MM.1S (cell line): ENCODE measurements around the gene EPB42.

Source experiments
- DNase-seq: peaks from one replicate; pipeline ENCODE4 v3.0.0-alpha.2; 2015
- H2AFZ ChIP-seq: fragments of 300-600 bp; sonication (generic); 2 replicates; pipeline ENCODE4 v1.6.0; 2016; ENCODE audit warnings: antibody characterized with exemption, low read length
- H3F3A ChIP-seq: fragments of 300-600 bp; sonication (generic); 2 replicates; pipeline ENCODE4 v1.6.1; 2016; ENCODE audit warnings: mild to moderate bottlenecking, antibody characterized with exemption, low read length, moderate library complexity, mixed read lengths; ENCODE audit not compliant: insufficient read depth
- H3K27ac ChIP-seq: fragments of 300-600 bp; sonication (generic); 2 replicates; pipeline ENCODE4 v1.5.1; 2016; ENCODE audit warnings: mild to moderate bottlenecking, low read length
- H3K27me3 ChIP-seq: fragments of 300-600 bp; sonication (generic); replicated peaks from 2 replicates; pipeline ENCODE4 v1.6.0; 2016; ENCODE audit warnings: low read length; ENCODE audit not compliant: insufficient read depth
- H3K36me3 ChIP-seq: fragments of 300-600 bp; sonication (generic); replicated peaks from 2 replicates; pipeline ENCODE4 v1.6.1; 2016; ENCODE audit warnings: mild to moderate bottlenecking, low read length, mixed read lengths; ENCODE audit not compliant: insufficient read depth
- H3K4me1 ChIP-seq: fragments of 300-600 bp; sonication (generic); 2 replicates; pipeline ENCODE4 v1.6.1; 2016; ENCODE audit warnings: low read length, mixed read lengths
- H3K4me2 ChIP-seq: fragments of 300-600 bp; sonication (generic); 2 replicates; pipeline ENCODE4 v1.6.0; 2016; ENCODE audit warnings: low read depth, low read length
- H3K4me3 ChIP-seq: fragments of 300-600 bp; sonication (generic); 2 replicates; pipeline ENCODE4 v1.5.1; 2016; ENCODE audit warnings: low read length, mixed read lengths
- H3K79me2 ChIP-seq: fragments of 300-600 bp; sonication (generic); 2 replicates; pipeline ENCODE4 v1.6.1; 2016; ENCODE audit warnings: mixed run types, low read length, mixed read lengths
- H3K9ac ChIP-seq: fragments of 300-600 bp; sonication (generic); 2 replicates; pipeline ENCODE4 v1.6.1; 2016; ENCODE audit warnings: low read length, mixed read lengths
- H3K9me2 ChIP-seq: fragments of 300-600 bp; sonication (generic); replicated peaks from 2 replicates; pipeline ENCODE4 v1.6.1; 2016; ENCODE audit warnings: mild to moderate bottlenecking, low read length, mixed read lengths; ENCODE audit not compliant: insufficient read depth
- H3K9me3 ChIP-seq: fragments of 300-600 bp; sonication (generic); replicated peaks from 2 replicates; pipeline ENCODE4 v1.6.1; 2016; ENCODE audit warnings: mild to moderate bottlenecking, low read length, mixed read lengths; ENCODE audit not compliant: insufficient read depth
- H4K20me1 ChIP-seq: fragments of 300-600 bp; sonication (generic); 2 replicates; pipeline ENCODE4 v1.6.1; 2016; ENCODE audit warnings: mild to moderate bottlenecking, low read length, moderate library complexity, mixed read lengths; ENCODE audit not compliant: insufficient read depth
- CTCF ChIP-seq: fragments of 300-600 bp; sonication (generic); IDR thresholded peaks from 2 replicates; pipeline ENCODE4 v1.5.1; 2016; ENCODE audit warnings: antibody characterized with exemption, low read length, mixed read lengths
- EZH2 ChIP-seq: fragments of 300-600 bp; sonication (generic); optimal IDR thresholded peaks from 2 replicates; pipeline ENCODE3; 2017; ENCODE audit warnings: low read depth, mild to moderate bottlenecking, antibody characterized with exemption, low read length, mixed read lengths
- EZH2phosphoT487 ChIP-seq: fragments of 300-600 bp; sonication (generic); IDR thresholded peaks from 2 replicates; pipeline ENCODE4 v1.6.1; 2018; ENCODE audit warnings: antibody characterized with exemption, low read length

EPB42 gene

GRCh38 chr15:43210807-43211206 lies 10.0 kb downstream of the EPB42 start:
- Histone ChIP-seq H3F3A (no peaks in the 10 kb centered on the region), H3K4me1 (no peaks in the 10 kb centered on the region), H3K36me3 (no peaks in the 10 kb centered on the region), H3K27me3 (no peaks in the 10 kb centered on the region), H3K27ac (no peak overlapping the region), H2AFZ (no peak overlapping the region), H4K20me1 (no peaks in the 10 kb centered on the region), H3K9me3 (no peaks in the 10 kb centered on the region), H3K4me3 (no peak overlapping the region), H3K9ac (no peak overlapping the region), H3K79me2 (no peaks in the 10 kb centered on the region), H3K9me2 (no peaks in the 10 kb centered on the region), H3K4me2 (no peak overlapping the region)
- no peak for TF ChIP-seq EZH2
- no peak for TF ChIP-seq EZH2phosphoT487
- TF ChIP-seq CTCF, result no peak
- no peak for DNase-seq

- H3K27ac ChIP-seq, result no peak overlapping the region
- TF ChIP-seq CTCF, result no peak
- TF ChIP-seq EZH2, result no peak
- TF ChIP-seq EZH2phosphoT487, result no peak
Measured at GRCh38 chr15:43210172-43210745, 10.6 kb downstream of the EPB42 start.

GRCh38 chr15:43209059-43209824 lies 11.6 kb downstream of the EPB42 start:
- Histone ChIP-seq H3K27ac (no peak overlapping the region), H3F3A (no peaks in the 10 kb centered on the region), H3K27me3 (no peaks in the 10 kb centered on the region), H3K4me3 (no peak overlapping the region), H3K4me1 (no peaks in the 10 kb centered on the region), H3K79me2 (no peaks in the 10 kb centered on the region), H3K9me3 (no peaks in the 10 kb centered on the region), H2AFZ (no peak overlapping the region), H3K4me2 (no peak overlapping the region), H3K36me3 (no peaks in the 10 kb centered on the region), H3K9ac (no peak overlapping the region), H4K20me1 (no peaks in the 10 kb centered on the region), H3K9me2 (no peaks in the 10 kb centered on the region)
- DNase-seq, result no peak
- TF ChIP-seq CTCF (no peak), EZH2 (no peak)

More at GRCh38 chr15:43210172-43210745, 10.6 kb downstream of the EPB42 start:
- H3K27me3 ChIP-seq, result no peaks in the 10 kb centered on the region
- H4K20me1 ChIP-seq, result no peaks in the 10 kb centered on the region
- H3K4me3 ChIP-seq, result no peak overlapping the region
- no peak for DNase-seq
- no peaks in the 10 kb centered on the region for H3K9me2 ChIP-seq
- H3K9me3 ChIP-seq, result no peaks in the 10 kb centered on the region
- no peak overlapping the region for H2AFZ ChIP-seq
- no peaks in the 10 kb centered on the region for H3F3A ChIP-seq
- H3K36me3 ChIP-seq, result no peaks in the 10 kb centered on the region
- H3K4me2 ChIP-seq, result no peak overlapping the region
- H3K79me2 ChIP-seq, result no peaks in the 10 kb centered on the region
- H3K4me1 ChIP-seq, result no peaks in the 10 kb centered on the region
- H3K9ac ChIP-seq, result no peak overlapping the region
